AG10803 (cell line): ENCODE results near the gene CXCL5.

ENCODE experiments used
- DNase-seq: peaks from one replicate; pipeline ENCODE4 v3.0.0; 2010; ENCODE audit warnings: low read depth
- H3K4me3 ChIP-seq: 2 replicates; pipeline ENCODE4 v1.5.1; 2011; ENCODE audit warnings: mild to moderate bottlenecking, low read length, control low read depth
- TF ChIP-seq, protein P1 (sequence below): conservative IDR thresholded peaks from 2 replicates; pipeline ENCODE4 v1.5.1; 2011; ENCODE audit warnings: mild to moderate bottlenecking, low read length, control low read depth, inconsistent platforms

The CXCL5 gene

DNA sequence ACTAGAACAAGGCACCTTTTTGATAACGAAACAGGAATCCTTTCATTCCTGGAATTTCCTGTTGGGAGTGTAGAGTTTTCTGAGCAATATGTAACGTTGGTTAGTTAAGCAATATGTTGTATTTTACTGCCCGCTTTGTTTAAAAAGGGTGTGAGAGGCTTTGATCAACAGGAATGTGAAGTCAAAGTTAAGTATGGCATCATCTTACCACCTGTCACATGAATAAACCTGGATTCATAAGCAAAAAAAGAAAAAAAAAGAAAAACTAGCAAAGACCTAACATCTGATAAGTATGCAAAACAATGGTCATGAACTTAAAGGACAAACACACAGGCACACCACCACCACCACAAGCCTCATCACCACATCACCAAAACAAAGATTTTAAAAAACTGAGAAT is 7.1 kb upstream of the CXCL5 start:
- H3K4me3 ChIP-seq, result no peak overlapping the region
- TF ChIP-seq, protein P1, sequence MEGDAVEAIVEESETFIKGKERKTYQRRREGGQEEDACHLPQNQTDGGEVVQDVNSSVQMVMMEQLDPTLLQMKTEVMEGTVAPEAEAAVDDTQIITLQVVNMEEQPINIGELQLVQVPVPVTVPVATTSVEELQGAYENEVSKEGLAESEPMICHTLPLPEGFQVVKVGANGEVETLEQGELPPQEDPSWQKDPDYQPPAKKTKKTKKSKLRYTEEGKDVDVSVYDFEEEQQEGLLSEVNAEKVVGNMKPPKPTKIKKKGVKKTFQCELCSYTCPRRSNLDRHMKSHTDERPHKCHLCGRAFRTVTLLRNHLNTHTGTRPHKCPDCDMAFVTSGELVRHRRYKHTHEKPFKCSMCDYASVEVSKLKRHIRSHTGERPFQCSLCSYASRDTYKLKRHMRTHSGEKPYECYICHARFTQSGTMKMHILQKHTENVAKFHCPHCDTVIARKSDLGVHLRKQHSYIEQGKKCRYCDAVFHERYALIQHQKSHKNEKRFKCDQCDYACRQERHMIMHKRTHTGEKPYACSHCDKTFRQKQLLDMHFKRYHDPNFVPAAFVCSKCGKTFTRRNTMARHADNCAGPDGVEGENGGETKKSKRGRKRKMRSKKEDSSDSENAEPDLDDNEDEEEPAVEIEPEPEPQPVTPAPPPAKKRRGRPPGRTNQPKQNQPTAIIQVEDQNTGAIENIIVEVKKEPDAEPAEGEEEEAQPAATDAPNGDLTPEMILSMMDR, result no peak
- DNase-seq, result no peak

DNA sequence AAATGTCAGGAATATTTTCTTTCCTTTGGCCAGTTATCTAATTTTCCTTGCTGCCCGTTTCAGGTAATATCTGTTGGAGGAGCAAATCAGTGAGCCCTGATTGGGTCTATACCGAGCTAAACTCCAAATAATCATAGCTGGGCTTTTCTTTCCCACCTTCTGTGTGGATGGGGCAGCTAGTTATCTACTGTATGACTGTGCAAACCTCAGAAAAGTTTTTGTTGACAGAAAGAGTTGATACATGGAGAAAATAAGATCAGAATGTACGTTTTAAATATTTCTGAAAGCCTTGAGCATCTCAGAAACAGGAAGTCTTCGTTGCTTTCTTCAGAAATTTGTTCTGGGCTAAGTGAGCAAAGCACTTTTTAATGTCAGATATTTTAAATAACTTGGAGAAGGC is 6.2 kb upstream of the CXCL5 start:
- H3K4me3 ChIP-seq, result no peak overlapping the region
- DNase-seq, result no peak
- TF ChIP-seq, protein P1, result no peak

- DNase-seq, result no peak
- H3K4me3 ChIP-seq, result no peak overlapping the region
- TF ChIP-seq, protein P1, result no peak
Observed at GRCh38 chr4:74000301-74000700, 1.8 kb upstream of the CXCL5 start.

DNA sequence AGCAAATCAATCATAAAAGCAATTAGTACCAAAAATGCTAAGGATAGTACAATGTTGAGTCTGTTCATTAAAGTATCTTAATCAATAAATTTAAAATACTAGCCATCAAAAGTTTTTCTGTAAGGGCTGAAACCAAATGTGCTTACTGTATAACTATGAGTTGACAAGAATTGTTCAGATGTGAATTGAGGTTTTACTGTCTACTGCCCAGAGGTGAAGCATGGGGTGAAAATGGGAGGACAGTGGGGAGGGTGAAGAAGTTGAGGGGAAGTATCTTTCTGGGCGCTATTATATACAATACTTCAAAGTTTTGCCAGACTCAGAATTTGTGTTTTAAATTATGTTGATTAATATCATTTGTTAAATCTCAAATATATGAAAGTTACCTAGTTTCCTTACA is 6.4 kb downstream of the CXCL5 start:
- no peak overlapping the region for H3K4me3 ChIP-seq
- TF ChIP-seq, protein P1, result no peak
- DNase-seq, result no peak

DNA sequence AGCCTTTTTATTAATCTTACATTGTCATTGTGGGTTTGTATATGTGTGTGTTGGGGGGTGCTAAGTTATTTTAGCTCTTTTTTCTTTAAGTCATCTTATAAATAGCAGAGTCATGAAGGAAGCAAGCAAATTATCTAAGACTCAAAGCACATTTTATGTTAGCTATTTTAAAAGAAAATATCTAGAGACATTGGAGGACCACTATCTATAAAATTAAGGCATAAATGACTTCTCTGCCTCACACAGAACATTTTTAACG is 6.8 kb downstream of the CXCL5 start:
- DNase-seq, result no peak
- TF ChIP-seq, protein P1, result no peak
- H3K4me3 ChIP-seq, result no peak overlapping the region

DNA sequence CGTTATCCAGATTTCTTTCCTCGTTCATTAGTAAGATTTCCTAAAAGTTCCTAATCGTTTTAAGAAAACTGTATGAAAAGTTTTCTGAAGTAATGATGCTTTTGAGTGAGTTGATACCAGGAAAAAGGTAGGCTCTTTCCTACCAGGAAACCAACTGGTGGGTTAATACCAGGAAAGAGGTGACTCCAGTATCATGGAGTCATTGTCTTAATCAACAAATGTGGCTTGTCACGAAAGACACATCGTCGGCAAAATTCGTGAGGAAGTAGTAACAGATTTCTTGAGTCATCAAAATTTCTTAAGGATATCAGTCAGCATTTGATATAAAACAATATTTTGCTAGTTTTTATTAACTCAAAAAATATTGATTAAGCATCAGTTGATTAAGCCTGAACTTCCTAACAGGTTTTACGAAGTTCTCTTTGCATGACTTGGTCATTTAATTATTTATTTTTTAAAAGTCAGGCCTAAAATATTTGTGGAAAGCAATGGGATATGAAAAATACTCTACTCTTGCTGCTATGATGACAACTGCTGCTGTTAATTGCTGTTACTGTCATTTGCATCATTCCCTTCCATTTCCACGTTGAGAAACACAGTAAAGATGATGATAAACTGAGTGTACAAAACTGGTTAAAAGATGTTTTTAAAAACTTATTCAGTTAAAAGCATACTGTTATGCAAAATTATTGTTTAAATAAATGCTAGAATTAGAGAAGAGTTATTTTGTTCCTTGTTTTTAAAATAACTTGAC is 7.3 kb downstream of the CXCL5 start:
- no peak for DNase-seq
- TF ChIP-seq, protein P1, result no peak

DNA sequence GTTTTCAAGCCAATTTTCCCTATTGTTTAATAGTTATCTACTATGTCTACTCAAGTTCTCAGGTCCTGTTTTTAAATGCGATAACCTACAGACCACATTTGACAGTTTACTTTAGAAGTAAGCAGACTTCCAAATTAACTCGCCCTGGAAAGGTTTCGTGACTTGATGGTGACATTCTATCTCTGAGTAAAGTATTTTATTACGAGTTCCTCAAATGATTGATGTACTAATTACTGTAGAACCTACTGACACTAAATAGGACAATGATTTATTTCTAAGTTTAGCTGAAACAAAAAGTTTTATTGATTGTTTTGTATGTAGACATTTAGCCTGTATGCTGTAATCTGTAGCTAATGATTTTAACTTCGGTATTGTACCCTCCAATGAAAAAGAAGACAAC is 8.5 kb downstream of the CXCL5 start:
- TF ChIP-seq, protein P1, result no peak
- H3K4me3 ChIP-seq, result no peak overlapping the region
- no peak for DNase-seq

More for the DNA sequence above, 7.3 kb downstream of the CXCL5 start:
- no peak overlapping the region for H3K4me3 ChIP-seq
